ENCODE data around the gene PLPP2.

- TF ChIP-seq ZNF768 (tag by site-specific recombination; IDR thresholded peaks at IDR 0.05) (no peak), CTCF (tag by site-specific recombination; IDR thresholded peaks at IDR 0.05) (no peak), ZFP41 (tag by site-specific recombination; IDR thresholded peaks at IDR 0.05; ENCODE audit: borderline replicate concordance) (no peak), ZNF777 (tag by site-specific recombination; IDR thresholded peaks at IDR 0.05; ENCODE audit: borderline replicate concordance) (no peak)
- TF ChIP-seq, protein P1, sequence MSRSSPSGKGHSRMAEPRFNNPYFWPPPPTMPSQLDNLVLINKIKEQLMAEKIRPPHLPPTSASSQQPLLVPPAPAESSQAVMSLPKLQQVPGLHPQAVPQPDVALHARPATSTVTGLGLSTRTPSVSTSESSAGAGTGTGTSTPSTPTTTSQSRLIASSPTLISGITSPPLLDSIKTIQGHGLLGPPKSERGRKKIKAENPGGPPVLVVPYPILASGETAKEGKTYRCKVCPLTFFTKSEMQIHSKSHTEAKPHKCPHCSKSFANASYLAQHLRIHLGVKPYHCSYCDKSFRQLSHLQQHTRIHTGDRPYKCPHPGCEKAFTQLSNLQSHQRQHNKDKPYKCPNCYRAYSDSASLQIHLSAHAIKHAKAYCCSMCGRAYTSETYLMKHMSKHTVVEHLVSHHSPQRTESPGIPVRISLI (tag by site-specific recombination; IDR thresholded peaks at IDR 0.05) = no peak
Observed at GRCh38 chr19:327291-328024, 36.3 kb upstream of the PLPP2 start.
